Endothelial cell (in vitro differentiated cells): ENCODE results near the gene ZYX. TPM values are rescaled to one million over a fixed set of nuclear protein-coding genes. Genes with fewer than 3 reads are reported as not detected.

ENCODE experiments used
- DNase-seq: peaks from one replicate; pipeline ENCODE4 v3.0.0; 2021; ENCODE audit warnings: low spot score
- H3K27ac Mint-ChIP-seq: one replicate; pipeline ENCODE4 v1.8.0; 2021; ENCODE audit warnings: mixed read lengths, inconsistent platforms; ENCODE audit not compliant: unreplicated experiment
- H3K27me3 Mint-ChIP-seq: one replicate; pipeline ENCODE4 v1.8.0; 2021; ENCODE audit warnings: mild to moderate bottlenecking, moderate library complexity, mixed read lengths, inconsistent platforms; ENCODE audit not compliant: unreplicated experiment
- H3K36me3 Mint-ChIP-seq: one replicate; pipeline ENCODE4 v1.8.0; 2021; ENCODE audit warnings: mild to moderate bottlenecking, low read depth, mixed read lengths, inconsistent platforms; ENCODE audit not compliant: unreplicated experiment
- H3K4me1 Mint-ChIP-seq: one replicate; pipeline ENCODE4 v1.8.0; 2021; ENCODE audit warnings: mild to moderate bottlenecking, mixed read lengths, inconsistent platforms; ENCODE audit not compliant: unreplicated experiment
- H3K4me3 Mint-ChIP-seq: one replicate; pipeline ENCODE4 v1.8.0; 2021; ENCODE audit warnings: mild to moderate bottlenecking, mixed read lengths, inconsistent platforms; ENCODE audit not compliant: unreplicated experiment
- H3K9me3 Mint-ChIP-seq: one replicate; pipeline ENCODE4 v1.8.0; 2021; ENCODE audit warnings: mixed read lengths, inconsistent platforms; ENCODE audit not compliant: unreplicated experiment
- microRNA-seq: library from miRNA; unstranded; fragments of <30 nt; microRNA quantifications from one replicate; pipeline ENCODE4, GENCODE V29; 2020; ENCODE audit not compliant: unreplicated experiment
- total RNA-seq: library from RNA; stranded (reverse); fragmentation: NEBNext Ultra II Directional; extraction: Animal tissue kit (Norgen Biotek cat#: 25700); gene quantifications from one replicate; pipeline ENCODE4 v1.2.1, GENCODE V29; 2021; ENCODE audit not compliant: unreplicated experiment
- TF ChIP-seq, protein P1 (sequence below): fragments of 200-600 bp; sonication (generic); IDR thresholded peaks from one replicate; pipeline ENCODE4 v1.5.0; 2021; ENCODE audit warnings: antibody characterized with exemption; ENCODE audit not compliant: unreplicated experiment

ZYX gene
- total RNA-seq, 1 donor from 2014 or later = 237 TPM

DNA sequence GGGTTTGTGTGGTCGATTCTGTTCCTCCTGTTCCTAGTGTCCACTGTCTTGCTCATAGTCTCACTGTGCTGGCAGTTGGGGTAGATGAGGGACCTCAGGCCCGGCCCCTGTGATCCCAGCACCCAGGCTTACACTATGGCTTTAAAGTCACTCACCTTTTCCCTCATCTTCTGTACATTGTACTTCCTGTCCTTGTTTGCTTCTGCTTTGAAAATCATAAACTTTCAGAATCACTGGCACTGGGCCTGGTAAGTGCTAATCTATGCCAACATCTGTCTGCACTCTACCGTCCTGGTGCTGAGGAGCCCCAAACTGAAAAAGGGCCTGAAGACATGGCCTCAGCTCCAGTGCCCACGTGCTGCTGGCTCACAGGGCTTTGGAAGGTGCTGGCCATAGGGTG lies 56.4 kb downstream of the ZYX start:
- H3K9me3 Mint-ChIP-seq = no peaks in the 10 kb centered on the region
- DNase-seq = no peak
- H3K27ac Mint-ChIP-seq = no peak overlapping the region
- H3K27me3 Mint-ChIP-seq = peaks cover 3% of the 10 kb centered on the region
- no peak overlapping the region for H3K4me3 Mint-ChIP-seq
- no peaks in the 10 kb centered on the region for H3K4me1 Mint-ChIP-seq
- TF ChIP-seq, protein P1, sequence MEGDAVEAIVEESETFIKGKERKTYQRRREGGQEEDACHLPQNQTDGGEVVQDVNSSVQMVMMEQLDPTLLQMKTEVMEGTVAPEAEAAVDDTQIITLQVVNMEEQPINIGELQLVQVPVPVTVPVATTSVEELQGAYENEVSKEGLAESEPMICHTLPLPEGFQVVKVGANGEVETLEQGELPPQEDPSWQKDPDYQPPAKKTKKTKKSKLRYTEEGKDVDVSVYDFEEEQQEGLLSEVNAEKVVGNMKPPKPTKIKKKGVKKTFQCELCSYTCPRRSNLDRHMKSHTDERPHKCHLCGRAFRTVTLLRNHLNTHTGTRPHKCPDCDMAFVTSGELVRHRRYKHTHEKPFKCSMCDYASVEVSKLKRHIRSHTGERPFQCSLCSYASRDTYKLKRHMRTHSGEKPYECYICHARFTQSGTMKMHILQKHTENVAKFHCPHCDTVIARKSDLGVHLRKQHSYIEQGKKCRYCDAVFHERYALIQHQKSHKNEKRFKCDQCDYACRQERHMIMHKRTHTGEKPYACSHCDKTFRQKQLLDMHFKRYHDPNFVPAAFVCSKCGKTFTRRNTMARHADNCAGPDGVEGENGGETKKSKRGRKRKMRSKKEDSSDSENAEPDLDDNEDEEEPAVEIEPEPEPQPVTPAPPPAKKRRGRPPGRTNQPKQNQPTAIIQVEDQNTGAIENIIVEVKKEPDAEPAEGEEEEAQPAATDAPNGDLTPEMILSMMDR = no peak
- no peaks in the 10 kb centered on the region for H3K36me3 Mint-ChIP-seq

DNA sequence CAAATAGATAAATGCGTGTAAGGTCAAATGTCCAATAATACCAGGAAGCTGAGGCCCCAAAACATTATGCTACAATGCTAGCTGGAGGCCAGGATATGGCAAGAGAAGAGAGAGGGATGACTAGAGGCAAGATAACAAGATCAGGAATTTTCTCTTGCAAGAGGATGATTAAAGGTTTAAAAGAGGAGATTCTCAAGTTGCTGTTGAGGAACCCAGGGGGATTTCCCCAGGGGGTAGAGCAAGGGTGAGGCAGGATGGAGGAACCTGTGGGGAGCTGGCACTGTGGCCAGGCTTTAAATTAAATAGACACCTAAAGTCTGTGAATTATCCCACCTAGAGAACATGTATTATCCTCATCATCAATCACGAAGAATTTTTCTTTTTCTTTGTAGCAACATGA lies 58.7 kb downstream of the ZYX start:
- Mint-ChIP-seq H3K4me3 (no peak overlapping the region), H3K27me3 (peaks cover 3% of the 10 kb centered on the region), H3K4me1 (no peaks in the 10 kb centered on the region), H3K9me3 (no peaks in the 10 kb centered on the region), H3K27ac (no peak overlapping the region), H3K36me3 (no peaks in the 10 kb centered on the region)
- TF ChIP-seq, protein P1 = no peak
- DNase-seq = no peak

Small RNA genes lying within 50 kb of the gene (microRNA-seq; reads per million reads assigned to microRNA genes)
- gene MIR6892 = 0.63 reads per million

Other genes with a start within 250 kb of the ZYX start
- not detected for gene PIP, start 249.3 kb upstream of the ZYX start, total RNA-seq
- gene TAS2R39, start 197.9 kb upstream of the ZYX start, total RNA-seq = not detected
- gene TAS2R40, start 159.3 kb upstream of the ZYX start, total RNA-seq = not detected
- gene GSTK1, start 117.9 kb upstream of the ZYX start, total RNA-seq = 80.0 TPM
- gene TMEM139, start 96.4 kb upstream of the ZYX start, total RNA-seq = 0.23 TPM
- 55.3 TPM for gene CASP2, start 93.0 kb upstream of the ZYX start, total RNA-seq
- not detected for gene CLCN1, start 65.2 kb upstream of the ZYX start, total RNA-seq
- gene FAM131B, start 18.6 kb upstream of the ZYX start, total RNA-seq = 1.0 TPM
- gene EPHA1, start 27.5 kb downstream of the ZYX start, total RNA-seq = 7.1 TPM
- not detected for gene TAS2R60, start 62.1 kb downstream of the ZYX start, total RNA-seq
- gene TAS2R41, start 96.5 kb downstream of the ZYX start, total RNA-seq = not detected
- gene CTAGE15, start 190.5 kb downstream of the ZYX start, total RNA-seq = 0.31 TPM
- 0.38 TPM for gene TCAF2, start 239.6 kb downstream of the ZYX start, total RNA-seq